ENCODE data around the gene RIMS1. TPM values are rescaled to one million over a fixed set of nuclear protein-coding genes. Genes with fewer than 3 reads are reported as not detected.

Gene RIMS1
- total and polyA plus RNA-seq, 2 donors (not counting 1 experiment from before 2014, with no cell fraction given) = not detected

- TF ChIP-seq, protein P1, sequence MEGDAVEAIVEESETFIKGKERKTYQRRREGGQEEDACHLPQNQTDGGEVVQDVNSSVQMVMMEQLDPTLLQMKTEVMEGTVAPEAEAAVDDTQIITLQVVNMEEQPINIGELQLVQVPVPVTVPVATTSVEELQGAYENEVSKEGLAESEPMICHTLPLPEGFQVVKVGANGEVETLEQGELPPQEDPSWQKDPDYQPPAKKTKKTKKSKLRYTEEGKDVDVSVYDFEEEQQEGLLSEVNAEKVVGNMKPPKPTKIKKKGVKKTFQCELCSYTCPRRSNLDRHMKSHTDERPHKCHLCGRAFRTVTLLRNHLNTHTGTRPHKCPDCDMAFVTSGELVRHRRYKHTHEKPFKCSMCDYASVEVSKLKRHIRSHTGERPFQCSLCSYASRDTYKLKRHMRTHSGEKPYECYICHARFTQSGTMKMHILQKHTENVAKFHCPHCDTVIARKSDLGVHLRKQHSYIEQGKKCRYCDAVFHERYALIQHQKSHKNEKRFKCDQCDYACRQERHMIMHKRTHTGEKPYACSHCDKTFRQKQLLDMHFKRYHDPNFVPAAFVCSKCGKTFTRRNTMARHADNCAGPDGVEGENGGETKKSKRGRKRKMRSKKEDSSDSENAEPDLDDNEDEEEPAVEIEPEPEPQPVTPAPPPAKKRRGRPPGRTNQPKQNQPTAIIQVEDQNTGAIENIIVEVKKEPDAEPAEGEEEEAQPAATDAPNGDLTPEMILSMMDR (IDR thresholded peaks at IDR 0.05) = no peak
- no peak for TF ChIP-seq EZH2 (IDR thresholded peaks at IDR 0.05; ENCODE audit: borderline replicate concordance, insufficient read depth, low read depth, low read length, poor library complexity, severe bottlenecking)
- Mint-ChIP-seq H3K9me3 (ENCODE audit: insufficient read depth) (no peaks in the 10 kb centered on the region), H3K4me1 (no peaks in the 10 kb centered on the region), H3K4me3 (no peak overlapping the region), H3K27ac (no peak overlapping the region), H3K27me3 (no peaks in the 10 kb centered on the region)
- no CpG with 5 or more reads among the region's 3 CpGs for WGBS (ENCODE audit: insufficient coverage)
- no peak overlapping the region for H3K4me2 ChIP-seq (replicated peaks; ENCODE audit: low read depth, low read length, poor library complexity, severe bottlenecking)
- H3K36me3 ChIP-seq (replicated peaks in 1 of 2; ENCODE audit: control extremely low read depth in 1 of 2, control insufficient read depth in 1 of 2, extremely low read depth in 1 of 2, insufficient read depth in 2 of 2, low read length in 1 of 2) = no peaks in the 10 kb centered on the region
- no peaks in the 10 kb centered on the region for H4K20me1 ChIP-seq (ENCODE audit: control insufficient read depth, insufficient read depth, low read length, poor library complexity, severe bottlenecking)
- H2AFZ ChIP-seq (ENCODE audit: insufficient read depth, low read depth, low read length, poor library complexity, severe bottlenecking) = no peak overlapping the region
- no peaks in the 10 kb centered on the region for H3K79me2 ChIP-seq (ENCODE audit: control insufficient read depth, insufficient read depth, low read length)
- ChIA-PET CTCF (no interaction called here), POLR2A (no interaction called here)
- H3K27me3 ChIP-seq (replicated peaks in 1 of 4; ENCODE audit: control extremely low read depth in 1 of 4, control insufficient read depth in 3 of 4, insufficient read depth in 4 of 4, low read length in 3 of 4) = peaks cover 0 to 2% (median 0%) of the 10 kb centered on the region in 4 experiments
- no peaks in the 10 kb centered on the region for H3K9me3 ChIP-seq (ENCODE audit: control extremely low read depth in 1 of 3, control insufficient read depth in 2 of 3, insufficient read depth in 1 of 3, low read length in 2 of 3)
- no peak for ATAC-seq (ENCODE audit: low read depth)
- no peak overlapping the region for H3K9ac ChIP-seq (ENCODE audit: low read length)
- no peaks in the 10 kb centered on the region for H3K4me1 ChIP-seq (ENCODE audit: control insufficient read depth in 2 of 2, insufficient read depth in 2 of 2, low read length in 2 of 2)
- H3K4me3 ChIP-seq (ENCODE audit: control extremely low read depth in 1 of 5, extremely low read depth in 1 of 5, insufficient read depth in 1 of 5, low read depth in 2 of 5, low read length in 4 of 5) = no peak overlapping the region
- DNase-seq = no peak
- no peak overlapping the region for H3K27ac ChIP-seq (ENCODE audit: low read length in 2 of 2)
- intact Hi-C loops (cut with micrococcal nuclease) = no loop called here
Observed at GRCh38 chr6:72260489-72260888, 374.1 kb downstream of the RIMS1 start.

DNA sequence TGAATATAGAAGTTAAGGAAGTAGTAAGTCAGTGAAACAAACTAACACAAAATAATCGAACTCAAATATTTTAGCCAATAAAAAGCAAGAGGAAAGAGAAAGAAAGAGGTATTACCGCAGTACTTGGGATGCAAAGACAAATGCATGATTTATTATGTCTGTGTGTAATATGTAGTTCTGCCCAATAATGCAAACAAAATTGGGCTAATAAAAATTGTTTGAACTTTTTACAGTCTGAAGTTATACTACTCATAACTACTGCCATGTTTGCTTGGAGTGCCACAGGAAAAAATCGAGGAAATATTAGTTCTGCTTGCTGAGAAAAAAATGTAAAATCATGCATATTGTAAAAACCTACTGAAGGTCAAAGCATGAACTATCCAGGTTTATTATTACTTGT lies 375.2 kb downstream of the RIMS1 start:
- H3K27me3 ChIP-seq (replicated peaks in 1 of 4; ENCODE audit: control extremely low read depth in 1 of 4, control insufficient read depth in 3 of 4, insufficient read depth in 4 of 4, low read length in 3 of 4) = peaks cover 0 to 2% (median 0%) of the 10 kb centered on the region in 4 experiments
- H3K4me3 ChIP-seq (ENCODE audit: control extremely low read depth in 1 of 5, extremely low read depth in 1 of 5, insufficient read depth in 1 of 5, low read depth in 2 of 5, low read length in 4 of 5) = no peak overlapping the region
- ATAC-seq (ENCODE audit: low read depth) = no peak
- no peak overlapping the region for H2AFZ ChIP-seq (ENCODE audit: insufficient read depth, low read depth, low read length, poor library complexity, severe bottlenecking)
- no peaks in the 10 kb centered on the region for H3K9me3 ChIP-seq (ENCODE audit: control extremely low read depth in 1 of 3, control insufficient read depth in 2 of 3, insufficient read depth in 1 of 3, low read length in 2 of 3)
- Mint-ChIP-seq H3K4me3 (no peak overlapping the region), H3K4me1 (no peaks in the 10 kb centered on the region), H3K9me3 (ENCODE audit: insufficient read depth) (no peaks in the 10 kb centered on the region), H3K27ac (no peak overlapping the region), H3K27me3 (no peaks in the 10 kb centered on the region)
- no peaks in the 10 kb centered on the region for H3K36me3 ChIP-seq (replicated peaks in 1 of 2; ENCODE audit: control extremely low read depth in 1 of 2, control insufficient read depth in 1 of 2, extremely low read depth in 1 of 2, insufficient read depth in 2 of 2, low read length in 1 of 2)
- intact Hi-C loops (cut with micrococcal nuclease) = no loop called here
- no peaks in the 10 kb centered on the region for H4K20me1 ChIP-seq (ENCODE audit: control insufficient read depth, insufficient read depth, low read length, poor library complexity, severe bottlenecking)
- POLR2A ChIA-PET = no interaction called here
- H3K79me2 ChIP-seq (ENCODE audit: control insufficient read depth, insufficient read depth, low read length) = no peaks in the 10 kb centered on the region
- H3K27ac ChIP-seq (ENCODE audit: low read length in 2 of 2) = no peak overlapping the region
- no peaks in the 10 kb centered on the region for H3K4me1 ChIP-seq (ENCODE audit: control insufficient read depth in 2 of 2, insufficient read depth in 2 of 2, low read length in 2 of 2)
- H3K9ac ChIP-seq (ENCODE audit: low read length) = no peak overlapping the region
- H3K4me2 ChIP-seq (replicated peaks; ENCODE audit: low read depth, low read length, poor library complexity, severe bottlenecking) = no peak overlapping the region
- DNase-seq = no peak
- WGBS (ENCODE audit: insufficient coverage) = no CpG with 5 or more reads among the region's 3 CpGs
- CTCF ChIA-PET = no interaction called here
- TF ChIP-seq, protein P1 (IDR thresholded peaks at IDR 0.05) = no peak
- no peak for TF ChIP-seq EZH2 (IDR thresholded peaks at IDR 0.05; ENCODE audit: borderline replicate concordance, insufficient read depth, low read depth, low read length, poor library complexity, severe bottlenecking)

Data from B cell (primary cell).